BLaER1 treated with 17β-estradiol and CSF1 and Interleukin-3, amounts not matched to agents 10 nM and 100 nM (cell line): ENCODE data around the gene DNM3.
A peak's percentile ranks its signal among the peaks of the same experiment; 100 is the strongest.

Experiments used
- H3K27ac ChIP-seq, 11 experiments: shearing (Covaris generic); formaldehyde crosslinking; 2 replicates each; pipeline ENCODE4 v1.8.1; 2022
- H3K27me3 ChIP-seq, 11 experiments: shearing (Covaris generic); formaldehyde crosslinking; 2 replicates each; pipeline ENCODE4 v1.8.1; 2022
- H3K36me3 ChIP-seq, 11 experiments: shearing (Covaris generic); formaldehyde crosslinking; 2 replicates each; pipeline ENCODE4 v1.8.1; 2022
- H3K4me1 ChIP-seq, 10 experiments: shearing (Covaris generic); formaldehyde crosslinking; 2 replicates each; pipeline ENCODE4 v1.8.1; 2022
- H3K4me2 ChIP-seq, 11 experiments: shearing (Covaris generic); formaldehyde crosslinking; 2 replicates each; pipeline ENCODE4 v1.8.1; 2022
- H3K4me3 ChIP-seq, 10 experiments: shearing (Covaris generic); formaldehyde crosslinking; 2 replicates each; pipeline ENCODE4 v1.8.1; 2022
- H3K9ac ChIP-seq, 11 experiments: shearing (Covaris generic); formaldehyde crosslinking; 2 replicates each; pipeline ENCODE4 v1.8.1; 2022
- H3K9me3 ChIP-seq, 11 experiments: shearing (Covaris generic); formaldehyde crosslinking; replicated peaks in 1 of 11; 2 replicates each; pipeline ENCODE4 v1.8.1; 2022
- H4K20me1 ChIP-seq, 11 experiments: shearing (Covaris generic); formaldehyde crosslinking; 2 replicates each; pipeline ENCODE4 v1.8.1; 2022
- Cebpa-rat ChIP-seq, 11 experiments: shearing (Covaris generic); IDR thresholded peaks; 2 replicates each; pipeline ENCODE4 v1.8.1; 2022

Gene DNM3

GRCh38 chr1:172272087-172272486 is 430.8 kb downstream of the DNM3 start:
- Histone ChIP-seq H3K36me3 (no peaks in the 10 kb centered on the region), H3K9ac (no peak overlapping the region), H3K4me2 (no peak overlapping the region), H3K27me3 (no peaks in the 10 kb centered on the region), H3K4me1 (no peaks in the 10 kb centered on the region), H4K20me1 (no peaks in the 10 kb centered on the region), H3K4me3 (no peak overlapping the region), H3K9me3 (no peaks in the 10 kb centered on the region), H3K27ac (no peak overlapping the region)
- TF ChIP-seq Cebpa-rat (IDR thresholded peaks at IDR 0.05), result no peak

- H3K9ac ChIP-seq, result no peak overlapping the region
- TF ChIP-seq Cebpa-rat (IDR thresholded peaks at IDR 0.05), result 0 out of 22 replicates have a peak, but pooled peaks of 1 of the 11 experiments have one; percentile 10
- no peak overlapping the region for H3K4me2 ChIP-seq
- H3K36me3 ChIP-seq, result no peaks in the 10 kb centered on the region
- H4K20me1 ChIP-seq, result no peaks in the 10 kb centered on the region
- no peaks in the 10 kb centered on the region for H3K9me3 ChIP-seq
- H3K4me1 ChIP-seq, result no peaks in the 10 kb centered on the region
- H3K4me3 ChIP-seq, result no peak overlapping the region
- H3K27me3 ChIP-seq, result no peaks in the 10 kb centered on the region
- no peak overlapping the region for H3K27ac ChIP-seq
These were observed 432.5 kb downstream of the DNM3 start for GRCh38 chr1:172273647-172274396.

GRCh38 chr1:172275478-172275877 is 434.2 kb downstream of the DNM3 start:
- Histone ChIP-seq H3K27ac (no peak overlapping the region), H3K9ac (no peak overlapping the region), H3K9me3 (no peaks in the 10 kb centered on the region), H4K20me1 (no peaks in the 10 kb centered on the region), H3K4me3 (no peak overlapping the region), H3K36me3 (no peaks in the 10 kb centered on the region), H3K4me2 (no peak overlapping the region), H3K4me1 (no peaks in the 10 kb centered on the region), H3K27me3 (no peaks in the 10 kb centered on the region)
- TF ChIP-seq Cebpa-rat (IDR thresholded peaks at IDR 0.05), result no peak

GRCh38 chr1:172276120-172276818 is 435.0 kb downstream of the DNM3 start:
- no peaks in the 10 kb centered on the region for H3K4me1 ChIP-seq

GRCh38 chr1:172277275-172277674 is 436.0 kb downstream of the DNM3 start:
- no peak overlapping the region for H3K4me2 ChIP-seq
- H3K9ac ChIP-seq, result no peak overlapping the region
- no peaks in the 10 kb centered on the region for H3K9me3 ChIP-seq
- no peaks in the 10 kb centered on the region for H4K20me1 ChIP-seq
- H3K36me3 ChIP-seq, result no peaks in the 10 kb centered on the region
- H3K27ac ChIP-seq, result no peak overlapping the region
- H3K4me1 ChIP-seq, result no peaks in the 10 kb centered on the region
- no peak for TF ChIP-seq Cebpa-rat (IDR thresholded peaks at IDR 0.05)
- H3K4me3 ChIP-seq, result no peak overlapping the region
- no peaks in the 10 kb centered on the region for H3K27me3 ChIP-seq

More at GRCh38 chr1:172276120-172276818, 435.0 kb downstream of the DNM3 start:
- Histone ChIP-seq H3K9me3 (no peaks in the 10 kb centered on the region), H3K9ac (no peak overlapping the region), H3K4me2 (no peak overlapping the region), H3K27ac (no peak overlapping the region), H4K20me1 (no peaks in the 10 kb centered on the region), H3K4me3 (no peak overlapping the region), H3K36me3 (no peaks in the 10 kb centered on the region), H3K27me3 (no peaks in the 10 kb centered on the region)
- TF ChIP-seq Cebpa-rat (IDR thresholded peaks at IDR 0.05), result no peak

- H4K20me1 ChIP-seq, result no peaks in the 10 kb centered on the region
- no peaks in the 10 kb centered on the region for H3K36me3 ChIP-seq
- H3K9ac ChIP-seq, result no peak overlapping the region
- H3K9me3 ChIP-seq, result no peaks in the 10 kb centered on the region
- no peak overlapping the region for H3K4me2 ChIP-seq
- no peaks in the 10 kb centered on the region for H3K27me3 ChIP-seq
- H3K27ac ChIP-seq, result no peak overlapping the region
- H3K4me3 ChIP-seq, result no peak overlapping the region
- H3K4me1 ChIP-seq, result no peaks in the 10 kb centered on the region
- TF ChIP-seq Cebpa-rat (IDR thresholded peaks at IDR 0.05), result no peak
These were observed 436.7 kb downstream of the DNM3 start for GRCh38 chr1:172277989-172278388.

GRCh38 chr1:172278478-172278877 is 437.2 kb downstream of the DNM3 start:
- no peaks in the 10 kb centered on the region for H4K20me1 ChIP-seq
- H3K9me3 ChIP-seq, result no peaks in the 10 kb centered on the region
- TF ChIP-seq Cebpa-rat (IDR thresholded peaks at IDR 0.05), result no peak
- no peak overlapping the region for H3K27ac ChIP-seq
- no peak overlapping the region for H3K4me2 ChIP-seq
- no peaks in the 10 kb centered on the region for H3K27me3 ChIP-seq
- H3K4me1 ChIP-seq, result no peaks in the 10 kb centered on the region
- H3K36me3 ChIP-seq, result no peaks in the 10 kb centered on the region
- H3K9ac ChIP-seq, result no peak overlapping the region
- H3K4me3 ChIP-seq, result no peak overlapping the region

- H3K4me3 ChIP-seq, result no peak overlapping the region
- H3K9me3 ChIP-seq, result no peaks in the 10 kb centered on the region
- H3K4me1 ChIP-seq, result no peaks in the 10 kb centered on the region
- H3K36me3 ChIP-seq, result no peaks in the 10 kb centered on the region
- no peak overlapping the region for H3K4me2 ChIP-seq
- no peak overlapping the region for H3K9ac ChIP-seq
- H3K27me3 ChIP-seq, result no peaks in the 10 kb centered on the region
- H3K27ac ChIP-seq, result no peak overlapping the region
- no peak for TF ChIP-seq Cebpa-rat (IDR thresholded peaks at IDR 0.05)
- H4K20me1 ChIP-seq, result no peaks in the 10 kb centered on the region
These were observed 438.8 kb downstream of the DNM3 start for GRCh38 chr1:172279939-172280636.

- Histone ChIP-seq H3K9ac (no peak overlapping the region), H3K4me1 (peaks cover 0 to 20% (median 9%) of the 10 kb centered on the region in 10 experiments; a peak in 8 of 20 replicates), H3K4me2 (no peak overlapping the region), H3K4me3 (no peak overlapping the region), H4K20me1 (no peaks in the 10 kb centered on the region), H3K27ac (no peak overlapping the region), H3K27me3 (no peaks in the 10 kb centered on the region), H3K9me3 (no peaks in the 10 kb centered on the region), H3K36me3 (no peaks in the 10 kb centered on the region)
- TF ChIP-seq Cebpa-rat (IDR thresholded peaks at IDR 0.05), result no peak
These were observed 442.5 kb downstream of the DNM3 start for GRCh38 chr1:172283766-172284165.
